ENCODE results near the gene RBL2. TPM values are rescaled to one million over a fixed set of nuclear protein-coding genes. Genes with fewer than 3 reads are reported as not detected.

RBL2 gene
- polyA plus RNA-seq, 4 donors = 72.1 to 102 (median 84.3) TPM

- DNase-seq (ENCODE audit: low read depth in 4 of 4, low spot score in 3 of 4) = no peak
Observed at GRCh38 chr16:53445534-53445933, 11.3 kb downstream of the RBL2 start.

GRCh38 chr16:53446090-53446489 lies 11.8 kb downstream of the RBL2 start:
- no peak for DNase-seq (ENCODE audit: low read depth in 4 of 4, low spot score in 3 of 4)

GRCh38 chr16:53449816-53450517 lies 15.7 kb downstream of the RBL2 start:
- no peak for DNase-seq (ENCODE audit: low read depth in 4 of 4, low spot score in 3 of 4)

GRCh38 chr16:53453928-53454327 lies 19.7 kb downstream of the RBL2 start:
- DNase-seq (ENCODE audit: low read depth in 4 of 4, low spot score in 3 of 4) = no peak

GRCh38 chr16:53456625-53457024 lies 22.4 kb downstream of the RBL2 start:
- no peak for DNase-seq (ENCODE audit: low read depth in 4 of 4, low spot score in 3 of 4)

GRCh38 chr16:53457670-53458069 lies 23.4 kb downstream of the RBL2 start:
- no peak for DNase-seq (ENCODE audit: low read depth in 4 of 4, low spot score in 3 of 4)

- DNase-seq (ENCODE audit: low read depth in 4 of 4, low spot score in 3 of 4) = no peak
Observed at GRCh38 chr16:53458635-53459034, 24.4 kb downstream of the RBL2 start.

GRCh38 chr16:53465606-53466280 lies 31.5 kb downstream of the RBL2 start:
- DNase-seq (ENCODE audit: low read depth in 4 of 4, low spot score in 3 of 4) = no peak

- no peak for DNase-seq (ENCODE audit: low read depth in 4 of 4, low spot score in 3 of 4)
Observed at GRCh38 chr16:53476867-53477266, 42.6 kb downstream of the RBL2 start.

- no peak for DNase-seq (ENCODE audit: low read depth in 4 of 4, low spot score in 3 of 4)
Observed at GRCh38 chr16:53478965-53479364, 44.7 kb downstream of the RBL2 start.

- no peak for DNase-seq (ENCODE audit: low read depth in 4 of 4, low spot score in 3 of 4)
Observed at GRCh38 chr16:53480394-53480793, 46.1 kb downstream of the RBL2 start.

GRCh38 chr16:53482123-53482522 lies 47.9 kb downstream of the RBL2 start:
- no peak for DNase-seq (ENCODE audit: low read depth in 4 of 4, low spot score in 3 of 4)

GRCh38 chr16:53484542-53484941 lies 50.3 kb downstream of the RBL2 start:
- DNase-seq (ENCODE audit: low read depth in 4 of 4, low spot score in 3 of 4) = no peak

GRCh38 chr16:53486230-53486629 lies 52.0 kb downstream of the RBL2 start:
- DNase-seq (ENCODE audit: low read depth in 4 of 4, low spot score in 3 of 4) = no peak

GRCh38 chr16:53489755-53490154 lies 55.5 kb downstream of the RBL2 start:
- no peak for DNase-seq (ENCODE audit: low read depth in 4 of 4, low spot score in 3 of 4)

GRCh38 chr16:53492503-53492902 lies 58.2 kb downstream of the RBL2 start:
- no peak for DNase-seq (ENCODE audit: low read depth in 4 of 4, low spot score in 3 of 4)

- no peak for DNase-seq (ENCODE audit: low read depth in 4 of 4, low spot score in 3 of 4)
Observed at GRCh38 chr16:53494636-53495035, 60.4 kb downstream of the RBL2 start.

GRCh38 chr16:53495325-53495724 lies 61.1 kb downstream of the RBL2 start:
- no peak for DNase-seq (ENCODE audit: low read depth in 4 of 4, low spot score in 3 of 4)

GRCh38 chr16:53498984-53499383 lies 64.7 kb downstream of the RBL2 start:
- no peak for DNase-seq (ENCODE audit: low read depth in 4 of 4, low spot score in 3 of 4)

- no peak for DNase-seq (ENCODE audit: low read depth in 4 of 4, low spot score in 3 of 4)
Observed at GRCh38 chr16:53501216-53501859, 67.1 kb downstream of the RBL2 start.

- DNase-seq (ENCODE audit: low read depth in 4 of 4, low spot score in 3 of 4) = peak in 2 of 4 donors; percentile 39 to 60
Observed at GRCh38 chr16:53502331-53503269, 68.3 kb downstream of the RBL2 start, which contains the start of gene AKTIP. Gene AKTIP (minus strand): TSS chr16:53503209. CDS start chr16:53500259, 2,950 bp downstream.

Data from right renal pelvis (tissue), 4 donors.